ENCODE data around the gene PHLDA3.

The PHLDA3 gene

GRCh38 chr1:201460814-201461644, 8.0 kb downstream of the PHLDA3 start:
- no peak for DNase-seq

GRCh38 chr1:201459775-201460174, 9.2 kb downstream of the PHLDA3 start:
- no peak for DNase-seq

GRCh38 chr1:201459052-201459451, 9.9 kb downstream of the PHLDA3 start:
- no peak for DNase-seq

GRCh38 chr1:201457508-201457960, 11.5 kb downstream of the PHLDA3 start:
- DNase-seq: no peak

- no peak for DNase-seq
These were observed 12.3 kb downstream of the PHLDA3 start for GRCh38 chr1:201456499-201457309.

GRCh38 chr1:201455098-201455497, 13.9 kb downstream of the PHLDA3 start:
- DNase-seq: no peak

GRCh38 chr1:201454608-201455007, 14.4 kb downstream of the PHLDA3 start:
- no peak for DNase-seq

GRCh38 chr1:201452866-201453265, 16.1 kb downstream of the PHLDA3 start:
- no peak for DNase-seq

GRCh38 chr1:201450721-201451291, 18.2 kb downstream of the PHLDA3 start:
- DNase-seq: no peak

- no peak for DNase-seq
These were observed 20.0 kb downstream of the PHLDA3 start for GRCh38 chr1:201448990-201449389.

GRCh38 chr1:201447903-201448871, 20.8 kb downstream of the PHLDA3 start:
- peak; percentile 83 for DNase-seq

- DNase-seq: no peak
These were observed 23.7 kb downstream of the PHLDA3 start for GRCh38 chr1:201445310-201445709.

GRCh38 chr1:201444792-201445191, 24.2 kb downstream of the PHLDA3 start:
- DNase-seq: no peak

- DNase-seq: no peak
These were observed 25.2 kb downstream of the PHLDA3 start for GRCh38 chr1:201443747-201444146.

- DNase-seq: no peak
These were observed 32.0 kb downstream of the PHLDA3 start for GRCh38 chr1:201436969-201437368.

- no peak for DNase-seq
These were observed 32.6 kb downstream of the PHLDA3 start for GRCh38 chr1:201436393-201436792.

- DNase-seq: no peak
These were observed 34.7 kb downstream of the PHLDA3 start for GRCh38 chr1:201434266-201434665.

- no peak for DNase-seq
These were observed 35.4 kb downstream of the PHLDA3 start for GRCh38 chr1:201433609-201434008.

- no peak for DNase-seq
These were observed 38.2 kb downstream of the PHLDA3 start for GRCh38 chr1:201430776-201431175.

GRCh38 chr1:201429736-201430501, 39.1 kb downstream of the PHLDA3 start:
- DNase-seq: no peak

- no peak for DNase-seq
These were observed 41.0 kb downstream of the PHLDA3 start for GRCh38 chr1:201427963-201428362.
